GM18526 (cell line): ENCODE measurements around the gene ACSS1.

Experiments used
- POLR2A ChIP-seq: IDR thresholded peaks from 3 replicates; pipeline ENCODE4 v1.6.1; 2011; ENCODE audit not compliant: insufficient read length; ENCODE audit errors: extremely low read depth

ACSS1 gene

DNA sequence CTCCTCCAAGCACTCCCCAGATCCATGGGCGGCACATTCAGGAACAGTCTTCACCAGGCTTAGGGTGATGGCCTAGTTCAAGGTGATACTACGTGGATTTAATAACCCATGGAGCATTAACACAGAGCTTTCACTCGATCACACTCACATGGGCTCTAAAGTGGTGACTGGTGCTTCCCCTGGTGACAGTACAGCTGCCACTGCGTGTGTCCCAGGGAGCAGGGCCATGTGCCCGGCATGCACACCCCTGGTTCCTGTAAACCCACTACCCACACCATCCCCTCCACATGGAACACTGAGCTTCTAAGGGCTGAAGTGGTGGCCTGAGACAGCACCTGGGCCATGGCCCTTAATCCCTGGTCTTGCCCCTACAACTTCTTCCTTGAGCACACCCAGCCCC, 37.6 kb downstream of the ACSS1 start:
- no peak for TF ChIP-seq POLR2A

DNA sequence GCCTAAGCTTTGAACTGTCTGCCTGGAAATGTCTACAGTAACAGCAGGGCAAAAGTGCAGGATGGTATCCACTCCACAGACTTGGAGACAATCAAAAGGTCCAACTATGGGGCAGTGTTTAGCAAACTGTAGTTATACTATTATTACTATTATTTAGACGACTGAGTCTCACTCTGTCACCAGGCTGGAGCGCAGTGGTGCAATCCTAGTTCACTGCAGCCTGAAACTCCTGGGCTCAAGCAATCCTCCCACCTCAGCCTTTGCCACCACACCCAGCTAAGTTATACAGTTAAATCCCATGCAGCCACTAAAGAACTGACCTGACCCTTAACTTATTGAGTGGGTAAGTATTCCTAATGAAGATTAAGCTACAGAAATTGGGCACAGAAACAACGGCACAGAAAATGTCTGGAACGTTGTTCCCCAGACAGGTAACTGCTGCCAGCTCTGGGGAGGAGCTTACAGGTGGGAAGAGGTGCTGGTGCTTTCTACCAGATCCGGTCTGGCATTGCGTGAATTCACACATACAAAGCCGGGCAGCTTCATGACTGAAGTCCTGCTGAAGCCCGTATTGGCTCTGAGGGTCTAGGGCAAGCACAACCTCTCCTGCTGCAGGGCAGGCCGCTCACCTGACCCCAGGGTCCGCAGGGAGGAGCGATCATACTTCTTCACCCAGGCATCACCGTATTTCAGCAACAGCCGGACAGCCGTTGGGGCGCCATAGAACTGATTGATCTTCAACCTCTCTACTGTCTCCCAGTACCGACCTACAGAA, 38.4 kb downstream of the ACSS1 start:
- no peak for TF ChIP-seq POLR2A

DNA sequence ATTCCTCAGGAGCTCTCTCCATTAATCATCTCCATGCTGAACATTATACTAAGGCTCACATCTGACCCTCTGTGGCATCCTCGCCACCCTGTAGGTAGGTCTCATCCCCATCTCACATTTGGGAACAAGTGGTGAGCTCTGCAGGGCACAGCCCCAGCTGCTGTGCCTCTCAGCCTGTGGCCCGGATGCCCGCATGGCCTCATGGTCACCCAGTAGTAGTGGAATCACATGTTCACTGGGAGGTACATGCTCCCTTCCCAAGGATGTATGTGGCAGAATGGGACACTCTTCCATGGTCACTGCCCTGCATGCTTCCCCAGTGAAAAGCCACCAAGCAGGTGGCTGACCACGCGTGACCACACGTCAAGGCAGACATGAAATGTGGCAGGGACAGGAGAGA, 39.1 kb downstream of the ACSS1 start:
- TF ChIP-seq POLR2A: no peak

DNA sequence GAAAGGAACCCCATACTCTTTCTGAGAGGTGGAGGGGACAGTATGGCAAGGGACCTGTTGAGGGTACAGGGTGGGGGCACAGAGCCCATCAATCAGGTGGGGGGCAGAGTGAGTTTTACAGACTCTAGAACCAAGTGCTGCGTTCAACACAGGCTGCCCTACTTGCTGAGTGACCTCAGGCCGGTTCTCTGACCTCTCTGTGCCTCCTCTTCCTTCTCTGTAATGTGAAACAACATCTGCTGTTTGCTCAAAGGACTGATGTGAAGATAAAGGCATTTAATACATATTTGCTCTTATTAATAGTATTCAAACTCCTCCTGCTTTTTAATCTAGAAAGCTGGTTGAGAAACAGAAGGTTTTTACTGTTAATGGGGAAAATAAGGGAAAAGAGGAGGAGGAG, 39.5 kb downstream of the ACSS1 start:
- TF ChIP-seq POLR2A: no peak

DNA sequence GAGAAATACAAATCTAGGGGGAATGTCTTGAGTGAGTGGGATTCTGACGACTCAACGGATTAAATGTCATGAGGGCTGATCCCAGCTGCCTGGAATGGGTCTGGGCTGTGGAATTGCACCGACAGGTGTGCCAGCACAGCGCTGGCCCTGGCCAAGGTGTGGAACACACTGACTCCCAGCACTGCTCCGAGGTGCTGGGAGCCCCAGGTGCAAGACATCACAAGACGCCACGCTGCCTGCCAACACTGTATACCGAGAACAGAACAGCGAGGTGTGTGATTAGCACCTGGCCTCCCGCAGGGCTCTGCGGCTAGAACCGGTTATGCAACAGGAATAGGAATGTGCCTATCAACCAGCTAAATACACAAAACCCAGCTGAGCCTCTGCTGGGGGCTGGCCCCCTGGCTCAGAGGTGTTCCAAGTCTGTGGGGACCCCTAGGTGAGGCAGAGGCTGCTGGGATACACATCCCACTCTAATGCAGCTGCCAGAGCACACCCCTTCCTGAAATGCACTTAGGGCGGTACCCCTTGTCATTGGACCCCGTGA, 40.6 kb downstream of the ACSS1 start:
- TF ChIP-seq POLR2A: no peak

DNA sequence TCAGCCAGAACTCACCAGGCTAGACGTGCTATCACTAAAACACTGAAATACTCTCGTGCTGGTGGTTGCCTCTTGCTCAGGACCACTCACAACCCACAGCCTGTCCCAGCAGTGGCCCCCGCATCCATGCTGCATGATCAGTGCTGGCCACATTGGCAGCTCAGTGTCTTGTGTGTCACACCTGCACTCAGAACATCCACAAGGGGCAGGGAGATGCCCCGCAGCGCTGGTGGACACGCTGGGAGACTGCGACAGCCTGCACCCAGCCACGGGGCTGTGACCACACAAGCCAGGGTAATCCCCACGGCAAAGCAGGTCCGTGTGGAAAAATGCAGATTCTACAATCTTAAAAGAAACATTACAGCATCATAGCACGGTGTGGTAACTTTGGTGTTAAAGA, 41.5 kb downstream of the ACSS1 start:
- TF ChIP-seq POLR2A: no peak

DNA sequence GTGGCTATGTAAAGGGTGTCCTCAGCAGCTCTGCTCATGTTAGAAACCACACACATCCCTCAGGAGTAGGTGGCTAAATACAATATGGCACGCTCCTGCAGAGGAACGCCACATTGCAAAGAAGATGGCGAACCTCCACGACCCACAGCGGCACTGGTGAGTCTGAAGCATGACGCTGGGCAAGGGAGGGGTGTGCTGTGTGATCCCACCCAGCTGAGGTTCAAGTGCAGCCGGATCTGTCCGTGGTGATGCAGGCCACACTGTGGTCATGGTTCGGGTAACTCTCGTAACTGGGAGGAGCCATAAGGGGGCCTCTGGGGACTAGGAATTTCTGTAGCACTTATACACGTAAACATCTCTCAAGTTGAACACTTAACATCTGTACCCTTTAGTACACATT, 42.0 kb downstream of the ACSS1 start:
- no peak for TF ChIP-seq POLR2A

DNA sequence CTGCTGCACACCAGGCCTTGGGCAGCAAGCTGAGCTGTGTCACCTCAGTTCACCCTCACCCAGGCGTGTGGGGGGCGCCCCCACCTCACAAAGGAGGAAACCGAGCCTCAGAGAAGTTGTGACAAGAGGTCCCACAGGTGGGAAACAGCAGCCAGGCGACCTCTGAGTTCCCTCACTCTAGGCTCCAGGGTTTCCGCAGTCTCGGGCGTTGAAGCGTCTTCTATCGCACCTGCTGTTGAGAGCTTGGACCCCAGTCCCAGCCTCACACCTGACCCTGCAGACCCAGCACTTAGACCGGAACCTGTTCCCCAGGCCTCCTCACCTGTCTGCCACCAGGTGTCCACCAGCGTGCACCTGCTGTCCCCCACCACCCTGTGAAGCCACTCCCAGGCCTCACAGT, 43.1 kb downstream of the ACSS1 start:
- no peak for TF ChIP-seq POLR2A

DNA sequence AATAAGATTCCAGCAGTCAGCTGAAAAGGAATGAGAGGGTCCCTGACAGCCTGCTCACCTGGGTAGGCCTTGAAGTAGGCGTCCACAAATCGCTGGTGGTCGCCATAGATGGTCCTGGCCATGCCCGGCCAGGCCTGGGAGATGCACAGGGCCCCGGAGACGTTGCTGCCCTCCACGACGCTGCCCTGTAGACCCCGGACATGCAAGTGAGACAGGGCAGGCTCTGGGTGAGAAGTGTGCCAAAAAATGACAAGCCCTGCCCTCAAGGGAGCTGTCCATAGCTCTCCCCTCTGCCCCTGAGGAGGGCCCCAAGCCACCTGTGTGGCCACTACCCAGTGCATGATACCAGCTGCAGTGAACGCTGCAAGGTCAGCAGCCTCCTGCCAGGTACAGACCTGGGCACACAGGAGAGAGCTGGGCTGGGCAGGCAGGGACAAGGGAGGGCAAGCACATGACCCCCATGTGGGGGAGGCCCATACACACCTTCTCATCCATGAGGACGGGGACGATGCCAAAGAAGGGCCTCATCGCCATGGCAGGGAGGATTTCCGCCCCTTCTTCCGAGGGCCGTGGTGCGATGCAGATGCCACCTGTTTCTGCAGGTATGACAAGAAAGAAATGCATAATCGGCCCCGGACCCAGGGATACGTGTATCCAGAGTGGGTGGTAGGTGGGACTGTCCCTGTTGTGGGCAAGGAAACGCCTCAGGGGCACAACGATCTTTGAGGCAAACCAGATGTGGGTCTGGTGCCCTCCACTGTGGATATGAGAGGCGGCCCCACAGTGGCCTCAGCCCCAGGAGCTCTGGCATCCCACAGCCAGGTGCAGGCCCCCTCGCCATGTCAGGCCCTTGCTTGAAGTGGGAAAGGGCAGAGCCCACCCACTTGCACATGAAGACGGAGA, 44.2 kb downstream of the ACSS1 start:
- no peak for TF ChIP-seq POLR2A

DNA sequence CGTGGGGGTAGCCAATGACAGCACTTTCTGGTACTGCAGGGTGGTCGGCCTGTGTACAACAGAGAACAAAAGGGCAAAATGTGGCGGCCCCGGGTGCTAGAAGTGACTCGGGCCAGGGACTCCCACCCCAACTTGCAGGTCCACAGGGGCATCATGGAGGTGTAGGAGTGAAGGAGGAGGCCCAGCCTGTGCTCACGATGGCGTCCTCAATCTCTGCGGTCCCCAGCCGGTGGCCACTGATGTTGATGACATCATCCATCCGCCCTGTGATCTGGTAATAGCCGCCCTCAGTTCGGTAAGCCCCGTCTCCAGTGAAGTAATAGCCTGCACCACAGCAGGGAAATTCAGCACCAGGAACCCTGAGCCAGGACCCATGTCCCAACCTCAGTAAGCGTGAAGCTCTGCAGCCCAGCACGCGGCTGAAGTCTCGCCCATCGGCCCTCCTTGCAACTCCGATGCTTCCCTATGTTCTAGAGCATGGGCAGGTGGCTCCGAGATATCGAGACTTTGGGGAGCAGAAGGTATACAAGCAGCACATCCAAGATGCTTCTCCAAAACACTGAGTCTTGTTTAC, 45.2 kb downstream of the ACSS1 start:
- TF ChIP-seq POLR2A: no peak

DNA sequence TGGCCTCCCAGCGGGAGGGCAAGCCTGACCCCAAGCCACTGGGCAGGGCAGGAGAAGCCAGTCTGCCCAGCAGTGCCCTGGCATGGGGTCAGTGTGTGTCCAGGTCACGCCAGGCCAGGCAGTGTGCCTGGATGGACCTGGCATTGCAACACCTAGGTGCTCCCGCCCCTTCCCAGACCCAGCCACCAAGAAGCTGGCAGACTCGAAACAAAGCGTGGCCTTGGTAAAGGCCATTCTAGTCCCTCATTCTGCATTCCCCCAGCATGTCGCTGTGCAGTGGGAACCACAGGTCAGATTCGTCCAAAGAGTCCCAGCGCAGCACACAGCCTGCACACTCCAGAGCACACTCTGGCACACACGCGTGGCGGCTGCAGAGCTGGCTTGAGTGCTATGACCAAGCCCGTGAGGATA, 46.1 kb downstream of the ACSS1 start:
- TF ChIP-seq POLR2A: no peak

DNA sequence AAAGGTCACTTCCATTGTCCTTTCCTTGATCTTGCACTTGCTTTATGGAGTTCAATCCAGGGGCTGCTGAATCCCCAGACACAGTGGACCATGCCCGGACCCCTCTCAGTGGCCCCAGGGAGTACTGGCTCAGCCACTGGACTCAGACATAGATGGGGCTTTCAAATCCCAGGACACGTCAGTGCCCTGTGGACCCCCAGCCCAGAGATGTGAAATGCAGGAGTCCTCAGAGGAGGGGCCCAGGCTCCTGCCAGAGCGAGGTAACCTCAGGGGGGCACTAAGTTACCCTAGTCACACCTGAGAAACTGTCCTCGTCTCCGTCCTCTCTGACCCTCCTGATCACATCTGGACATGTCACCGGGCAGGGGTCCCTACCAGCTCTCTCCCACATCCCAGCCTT, 46.7 kb downstream of the ACSS1 start:
- no peak for TF ChIP-seq POLR2A

DNA sequence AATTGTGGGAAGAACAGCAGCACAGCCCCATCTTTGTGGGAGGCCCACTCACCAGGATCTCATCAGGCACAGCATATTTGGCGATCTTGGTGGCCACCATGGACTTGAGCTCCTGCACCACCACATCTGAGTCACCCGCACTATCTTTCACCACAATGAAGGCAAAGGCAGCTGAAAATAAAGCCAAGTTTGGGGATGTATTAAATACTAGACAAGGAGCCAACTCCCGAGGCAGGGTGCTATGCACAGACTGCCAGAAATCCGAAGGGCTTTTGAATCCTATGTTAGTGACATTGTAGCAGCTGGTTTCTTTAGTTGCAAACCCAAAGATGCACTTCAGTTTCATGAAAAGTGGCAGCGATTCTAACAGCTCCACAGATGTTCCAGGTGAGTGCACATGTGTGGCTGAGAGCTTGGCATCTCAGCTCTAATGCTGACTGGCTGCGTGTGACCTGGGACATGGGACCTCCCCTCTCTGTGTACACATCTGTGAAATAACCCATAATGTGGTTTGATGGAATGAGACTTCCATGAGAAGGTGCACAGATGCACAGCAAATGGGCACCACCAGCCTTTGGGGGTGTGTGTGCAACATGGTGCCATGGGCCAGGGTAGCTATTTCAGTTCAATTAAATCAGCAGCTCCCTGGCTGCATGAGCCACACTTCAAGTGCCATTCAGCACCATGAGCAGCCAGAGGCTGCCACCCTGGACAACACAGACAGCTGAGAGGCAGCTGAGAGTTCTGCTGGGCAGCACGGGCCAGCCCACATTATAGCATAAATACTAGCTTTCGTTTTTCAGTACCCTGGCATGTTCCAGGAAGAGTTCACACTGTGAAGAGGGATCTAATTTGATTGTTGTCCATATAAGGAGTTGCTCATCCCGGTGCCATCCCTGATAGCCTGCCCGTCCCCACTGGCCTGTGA, 48.5 kb downstream of the ACSS1 start:
- no peak for TF ChIP-seq POLR2A

DNA sequence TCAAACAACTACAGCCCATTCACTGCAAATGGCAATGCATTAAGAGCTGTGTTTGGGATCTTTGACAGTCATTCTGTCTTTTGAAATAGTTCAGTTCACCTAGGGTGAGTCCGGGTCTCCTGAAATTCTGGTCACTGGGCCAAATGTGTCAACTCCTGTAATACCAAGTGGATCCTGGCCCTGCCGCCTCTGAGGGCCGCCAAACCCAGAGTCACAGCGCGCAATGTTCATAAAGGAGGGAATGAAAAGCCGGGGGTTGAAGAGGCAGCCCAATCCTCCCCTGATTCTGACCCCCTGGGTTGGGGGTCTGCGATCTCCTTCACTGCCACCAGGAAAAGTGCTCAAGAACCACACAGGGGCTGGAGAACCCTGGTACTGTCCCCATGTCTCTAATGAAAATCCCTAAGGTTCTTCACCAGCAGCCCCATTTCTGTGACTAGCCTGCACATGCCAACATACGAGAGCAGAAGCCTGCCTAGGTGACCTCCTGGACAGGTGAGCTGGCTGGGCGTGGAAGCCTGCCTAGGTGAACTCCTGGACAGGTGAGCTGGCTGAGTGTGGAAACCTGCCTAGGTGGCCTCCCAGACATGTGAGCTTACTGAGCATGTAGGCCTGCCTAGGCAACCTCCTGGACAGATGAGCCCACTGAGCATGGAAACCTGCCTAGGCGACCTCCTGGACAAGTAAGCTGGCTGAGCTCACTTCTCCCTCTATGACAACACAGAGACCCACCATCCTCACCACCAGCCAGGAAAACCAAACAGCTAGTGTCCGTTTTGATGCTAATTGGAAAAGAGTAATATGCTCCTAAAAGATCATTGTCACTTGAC, 49.3 kb downstream of the ACSS1 start:
- TF ChIP-seq POLR2A: no peak
